ENCODE results near the gene FAM171A2. TPM values are rescaled to one million over a fixed set of nuclear protein-coding genes. Genes with fewer than 3 reads are reported as not detected.

FAM171A2 gene
- total RNA-seq, 4 donors from 2014 or later, result 0.10 to 0.47 (median 0.23) TPM; not detected in 1

DNA sequence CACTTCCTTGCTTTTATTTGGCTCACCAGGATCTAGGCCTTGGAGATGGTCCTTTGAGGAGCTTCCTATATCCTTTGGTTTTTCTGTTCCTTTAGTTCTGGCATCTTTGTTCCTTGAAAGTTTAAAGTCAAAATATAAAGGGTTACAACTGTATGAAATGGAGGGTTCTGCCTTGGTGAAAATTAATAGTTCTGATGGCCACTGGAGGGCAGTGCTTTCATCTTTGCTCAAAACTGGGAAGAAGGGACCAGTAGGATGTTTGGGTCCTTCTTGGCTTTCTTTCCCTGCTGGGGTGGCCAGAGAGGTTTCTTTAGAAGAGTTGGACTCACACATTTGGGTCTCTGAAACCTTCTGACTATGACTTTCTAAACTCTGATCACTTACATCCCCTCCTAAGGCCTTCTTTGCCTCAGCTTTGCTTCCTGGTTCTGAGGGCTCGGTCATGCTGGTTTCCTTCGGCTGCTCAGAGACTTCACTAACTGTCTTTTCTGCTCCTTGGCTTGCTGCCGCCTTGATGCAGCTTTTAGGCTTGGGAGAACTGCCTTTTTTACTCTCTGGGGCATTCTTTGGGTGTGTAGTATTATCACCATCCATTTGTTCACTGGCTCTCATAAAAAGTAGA lies 36.7 kb upstream of the FAM171A2 start:
- Histone ChIP-seq H3K9me3 (no peaks in the 10 kb centered on the region), H3K36me3 (peaks cover 6 to 71% of the 10 kb centered on the region in 2 donors), H3K4me1 (no peaks in the 10 kb centered on the region), H3K27me3 (no peaks in the 10 kb centered on the region), H3K27ac (peak overlapping the region in 2 of 4 donors; percentile 10 to 25), H3K4me3 (no peak overlapping the region)
- DNase-seq (no peak), ATAC-seq (peak in 1 of 2 donors; percentile 47)
- in situ Hi-C loops (cut with MboI; ENCODE audit: low sequenced_read_pairs in 4 of 4), result loop anchor here in 3 of 4 donors (5.0 to 10.0 kb wide), 3 partner anchors 94 to 122 kb away; no protein-coding TSS in a partner anchor
- intact Hi-C loops (cut with DNase I; ENCODE audit: low total_unique reads), result loop anchor here (1.0 to 5.0 kb wide), 2 partner anchors 102 to 123 kb away; partner anchors contain the start of gene GPATCH8
- TF ChIP-seq POLR2A (IDR thresholded peaks at IDR 0.05), result no peak
- TF ChIP-seq, protein P1, sequence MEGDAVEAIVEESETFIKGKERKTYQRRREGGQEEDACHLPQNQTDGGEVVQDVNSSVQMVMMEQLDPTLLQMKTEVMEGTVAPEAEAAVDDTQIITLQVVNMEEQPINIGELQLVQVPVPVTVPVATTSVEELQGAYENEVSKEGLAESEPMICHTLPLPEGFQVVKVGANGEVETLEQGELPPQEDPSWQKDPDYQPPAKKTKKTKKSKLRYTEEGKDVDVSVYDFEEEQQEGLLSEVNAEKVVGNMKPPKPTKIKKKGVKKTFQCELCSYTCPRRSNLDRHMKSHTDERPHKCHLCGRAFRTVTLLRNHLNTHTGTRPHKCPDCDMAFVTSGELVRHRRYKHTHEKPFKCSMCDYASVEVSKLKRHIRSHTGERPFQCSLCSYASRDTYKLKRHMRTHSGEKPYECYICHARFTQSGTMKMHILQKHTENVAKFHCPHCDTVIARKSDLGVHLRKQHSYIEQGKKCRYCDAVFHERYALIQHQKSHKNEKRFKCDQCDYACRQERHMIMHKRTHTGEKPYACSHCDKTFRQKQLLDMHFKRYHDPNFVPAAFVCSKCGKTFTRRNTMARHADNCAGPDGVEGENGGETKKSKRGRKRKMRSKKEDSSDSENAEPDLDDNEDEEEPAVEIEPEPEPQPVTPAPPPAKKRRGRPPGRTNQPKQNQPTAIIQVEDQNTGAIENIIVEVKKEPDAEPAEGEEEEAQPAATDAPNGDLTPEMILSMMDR (IDR thresholded peaks at IDR 0.05 in 4 of 5, conservative IDR thresholded peaks at IDR 0.05 in 1 of 5), result peak; percentile 35 to 57 (median 53)

DNA sequence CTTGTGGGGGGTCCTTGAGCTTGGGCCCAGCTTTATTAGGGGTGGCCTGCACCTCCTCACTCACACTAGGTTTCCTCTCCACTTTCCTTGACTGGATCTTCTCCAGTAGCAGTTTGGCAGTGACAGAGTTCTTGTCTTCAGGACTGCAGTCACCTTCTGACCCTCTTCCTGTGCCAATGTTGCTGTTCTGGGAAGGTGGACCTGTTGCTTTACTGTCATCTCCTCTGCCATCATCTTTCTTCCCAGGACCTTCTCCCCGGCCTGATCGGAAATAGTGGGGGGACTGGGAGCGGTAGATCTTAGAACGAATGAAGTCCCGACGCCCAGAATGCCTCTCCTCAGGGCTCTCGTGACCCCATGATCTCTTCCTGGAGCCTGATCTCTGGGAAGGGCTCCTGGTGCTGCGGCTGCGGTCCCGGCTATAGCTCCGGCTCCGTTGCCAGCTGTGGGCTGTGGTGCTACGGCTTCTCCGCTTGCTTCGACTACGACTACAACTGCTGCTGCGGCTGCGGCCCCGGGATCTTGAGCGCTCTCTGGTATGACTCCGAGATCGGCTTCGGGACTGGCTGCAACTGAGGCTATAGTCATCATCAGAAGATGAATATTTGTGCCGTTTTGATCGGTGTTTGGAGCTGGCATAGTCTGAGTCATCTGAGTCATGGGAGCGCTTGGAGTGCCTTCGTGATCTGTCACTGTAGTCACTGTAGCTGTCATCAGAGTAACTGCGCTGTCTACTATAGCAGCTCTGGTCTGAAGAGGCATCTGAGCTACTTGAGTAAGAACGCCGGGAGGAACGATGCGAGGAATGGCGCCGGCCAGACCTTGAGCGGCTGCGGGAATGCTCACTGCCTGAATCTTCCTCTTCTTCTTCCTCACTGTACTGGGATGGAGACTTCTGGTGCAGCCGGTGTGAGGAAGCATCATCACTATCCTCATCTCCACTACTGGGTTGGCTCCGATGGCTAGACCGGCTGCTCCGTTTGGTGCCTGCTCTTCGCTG lies 35.3 kb upstream of the FAM171A2 start:
- peaks cover 3 to 59% of the 10 kb centered on the region in 2 donors for H3K36me3 ChIP-seq
- no peaks in the 10 kb centered on the region for H3K4me1 ChIP-seq
- H3K4me3 ChIP-seq, result no peak overlapping the region
- DNase-seq (no peak), ATAC-seq (peak in 1 of 2 donors; percentile 26)
- no peaks in the 10 kb centered on the region for H3K27me3 ChIP-seq
- TF ChIP-seq, protein P1 (IDR thresholded peaks at IDR 0.05 in 4 of 5, conservative IDR thresholded peaks at IDR 0.05 in 1 of 5), result no peak
- no peak for TF ChIP-seq POLR2A (IDR thresholded peaks at IDR 0.05)
- intact Hi-C loops (cut with DNase I; ENCODE audit: low total_unique reads) (no loop called here), in situ Hi-C loops (cut with MboI; ENCODE audit: low sequenced_read_pairs in 4 of 4) (no loop called here)
- H3K27ac ChIP-seq, result no peak overlapping the region
- H3K9me3 ChIP-seq, result no peaks in the 10 kb centered on the region

DNA sequence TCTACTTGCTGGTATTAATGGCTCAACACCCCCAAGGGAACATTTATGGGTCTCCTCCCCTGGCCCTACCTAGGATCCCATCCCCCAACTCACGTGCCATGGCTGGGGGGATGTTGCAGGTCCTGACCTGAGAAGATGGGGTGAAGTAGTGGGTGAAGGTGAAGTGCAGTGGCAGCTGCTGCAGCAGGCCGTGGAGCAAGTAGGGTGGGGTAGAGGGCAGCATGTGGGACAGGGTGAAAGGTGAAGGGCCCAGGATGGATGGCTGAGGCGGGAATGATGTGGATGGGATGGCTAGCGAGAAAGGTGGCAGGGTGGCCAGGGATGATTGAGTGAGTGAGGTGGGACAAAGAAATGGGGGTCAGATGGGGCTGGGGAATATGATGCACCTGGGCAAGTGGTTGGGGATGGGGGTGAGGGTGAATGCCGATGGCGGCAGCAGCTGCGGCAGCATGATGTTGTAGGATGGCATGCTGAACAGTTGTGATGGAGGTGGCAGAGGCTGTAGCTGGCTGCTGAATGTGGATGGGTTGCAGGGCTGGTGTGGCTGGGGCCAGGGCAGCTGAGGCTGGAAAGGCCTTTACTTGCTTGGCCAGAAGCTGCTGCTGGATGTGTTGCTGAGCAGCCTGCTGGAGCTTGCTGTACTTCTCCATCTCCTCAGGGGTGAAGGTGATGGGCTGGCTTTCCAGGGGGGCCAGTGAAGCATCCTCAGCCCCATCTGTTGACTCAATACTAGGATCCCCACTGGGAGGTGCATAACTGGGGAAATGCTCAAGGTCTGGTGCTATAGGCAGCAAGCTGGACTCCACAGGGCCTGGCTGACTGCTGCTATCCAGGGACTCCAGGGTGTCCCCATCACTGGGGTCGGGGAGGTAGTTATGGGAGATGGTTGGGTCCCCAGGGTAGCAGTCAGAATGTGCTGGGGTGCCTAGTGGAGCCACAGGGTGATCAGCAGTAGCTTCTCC lies 34.1 kb upstream of the FAM171A2 start:
- intact Hi-C loops (cut with DNase I; ENCODE audit: low total_unique reads) (no loop called here), in situ Hi-C loops (cut with MboI; ENCODE audit: low sequenced_read_pairs in 4 of 4) (no loop called here)
- peaks cover 0 to 47% of the 10 kb centered on the region in 2 donors for H3K36me3 ChIP-seq
- H3K4me1 ChIP-seq, result no peaks in the 10 kb centered on the region
- no peak overlapping the region for H3K4me3 ChIP-seq
- H3K27ac ChIP-seq, result no peak overlapping the region
- no peak for DNase-seq
- no peaks in the 10 kb centered on the region for H3K27me3 ChIP-seq
- H3K9me3 ChIP-seq, result no peaks in the 10 kb centered on the region
- no peak for ATAC-seq
- TF ChIP-seq, protein P1 (IDR thresholded peaks at IDR 0.05 in 4 of 5, conservative IDR thresholded peaks at IDR 0.05 in 1 of 5), result no peak
- TF ChIP-seq POLR2A (IDR thresholded peaks at IDR 0.05), result no peak

DNA sequence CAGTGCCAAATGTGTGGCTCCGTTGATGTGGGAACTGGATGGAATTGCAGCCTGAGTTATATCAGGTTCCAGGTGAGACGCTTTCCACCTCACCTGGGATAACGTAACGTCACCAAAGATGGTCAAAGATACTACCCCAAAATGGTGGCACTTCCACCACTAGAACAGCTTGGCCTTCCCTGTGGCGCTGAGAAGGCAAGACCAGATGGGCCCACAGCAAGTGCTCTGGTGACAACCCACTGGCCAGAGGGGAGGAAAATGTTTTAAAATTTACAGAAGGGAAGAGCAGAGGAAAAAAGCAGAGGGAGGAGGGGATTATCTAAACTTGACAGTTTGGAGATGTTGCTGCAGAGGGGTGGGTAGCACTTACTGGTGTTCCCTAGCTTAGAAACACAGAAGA lies 33.3 kb upstream of the FAM171A2 start:
- in situ Hi-C loops (cut with MboI; ENCODE audit: low sequenced_read_pairs in 4 of 4) (no loop called here), intact Hi-C loops (cut with DNase I; ENCODE audit: low total_unique reads) (no loop called here)
- no peaks in the 10 kb centered on the region for H3K27me3 ChIP-seq
- TF ChIP-seq, protein P1 (IDR thresholded peaks at IDR 0.05 in 4 of 5, conservative IDR thresholded peaks at IDR 0.05 in 1 of 5), result no peak
- TF ChIP-seq POLR2A (IDR thresholded peaks at IDR 0.05), result no peak
- no peak overlapping the region for H3K27ac ChIP-seq
- H3K36me3 ChIP-seq, result peaks cover 0 to 43% of the 10 kb centered on the region in 2 donors
- DNase-seq, result no peak
- H3K9me3 ChIP-seq, result no peaks in the 10 kb centered on the region
- no peak overlapping the region for H3K4me3 ChIP-seq
- H3K4me1 ChIP-seq, result no peaks in the 10 kb centered on the region
- ATAC-seq, result no peak

Measured in gastrocnemius medialis (tissue), 4 donors.